Kidney glomerular epithelial cell (primary cell): Measurements from ENCODE around the gene FPGS.

Source experiments
- DNase-seq: peaks from one replicate; lab custom pipeline; 2025; lab: John Stamatoyannopoulos, UW

The FPGS gene

GRCh38 chr9:127860260-127860659 lies 57.6 kb downstream of the FPGS start:
- no peak for DNase-seq

GRCh38 chr9:127860779-127861178 lies 58.1 kb downstream of the FPGS start:
- DNase-seq = no peak

- DNase-seq = no peak
These were observed 59.7 kb downstream of the FPGS start for GRCh38 chr9:127862075-127863011.

- DNase-seq = no peak
These were observed 60.5 kb downstream of the FPGS start for GRCh38 chr9:127863191-127863621.
